Liver (tissue), 9 donors: ENCODE data around the gene KRTAP5-1. TPM values are rescaled to one million over a fixed set of nuclear protein-coding genes. Genes with fewer than 3 reads are reported as not detected.
"Not testable (repeated sequence)": the region's sequence is repeated elsewhere in the genome, so short reads cannot be mapped to it uniquely, and the experiment has no call there.

Source experiments
- DNase-seq: peaks from one replicate; pipeline ENCODE4 v3.0.0-alpha.2; 2017; ENCODE audit warnings: low spot score
- H3K27ac ChIP-seq, 2 donors: one replicate each; pipeline ENCODE4 v1.7.0; 2013; ENCODE audit warnings: inconsistent platforms in 2 of 2, low read length in 2 of 2, control low read depth in 1 of 2, low read depth in 1 of 2, mild to moderate bottlenecking in 1 of 2
- H3K27me3 ChIP-seq, 4 donors: one replicate each; pipeline versions ENCODE4 v1.6.1 to v1.7.0; 2013; ENCODE audit warnings: low read length in 3 of 4, inconsistent platforms in 1 of 4, mild to moderate bottlenecking in 1 of 4, moderate library complexity in 1 of 4; ENCODE audit not compliant: control insufficient read depth in 4 of 4, insufficient read depth in 4 of 4
- H3K36me3 ChIP-seq, 4 donors: one replicate each; pipeline versions ENCODE4 v1.6.1 to v1.7.0; 2013; ENCODE audit warnings: low read length in 3 of 4, mild to moderate bottlenecking in 3 of 4, low read depth in 1 of 4, moderate library complexity in 1 of 4; ENCODE audit not compliant: control insufficient read depth in 4 of 4, insufficient read depth in 3 of 4
- H3K4me1 ChIP-seq, 4 donors: one replicate each; pipeline versions ENCODE4 v1.6.1 to v1.7.0; 2013; ENCODE audit warnings: low read length in 3 of 4, mild to moderate bottlenecking in 3 of 4, moderate library complexity in 1 of 4; ENCODE audit not compliant: control insufficient read depth in 4 of 4, insufficient read depth in 4 of 4
- H3K4me3 ChIP-seq, 3 donors: one replicate each; pipeline versions ENCODE4 v1.6.1 to v1.7.0; 2013; ENCODE audit warnings: low read length in 3 of 3, control low read depth in 1 of 3, low read depth in 1 of 3, mild to moderate bottlenecking in 1 of 3
- H3K9ac ChIP-seq, 2 donors: one replicate each; pipeline ENCODE4 v1.7.0; 2013; ENCODE audit warnings: low read length in 2 of 2, mild to moderate bottlenecking in 2 of 2, moderate library complexity in 2 of 2, control low read depth in 1 of 2, low read depth in 1 of 2
- H3K9me3 ChIP-seq, 4 donors: one replicate each; pipeline versions ENCODE4 v1.6.1 to v1.7.0; 2013; ENCODE audit warnings: low read length in 3 of 4; ENCODE audit not compliant: control insufficient read depth in 4 of 4
- FOXA1 ChIP-seq: IDR thresholded peaks from 2 replicates; pipeline ENCODE4 v1.6.1; 2016; ENCODE audit warnings: antibody characterized with exemption
- NR2F2 ChIP-seq: IDR thresholded peaks from 2 replicates; pipeline ENCODE4 v1.6.1; 2016; ENCODE audit warnings: antibody characterized with exemption
- SP1 ChIP-seq: IDR thresholded peaks from 2 replicates; pipeline ENCODE4 v1.6.1; 2018; ENCODE audit warnings: antibody characterized with exemption, mild to moderate bottlenecking
- YY1 ChIP-seq: IDR thresholded peaks from 2 replicates; pipeline ENCODE4 v1.6.1; 2016; ENCODE audit warnings: antibody characterized with exemption, mild to moderate bottlenecking
- WGBS: extraction: QIAGEN DNeasy Blood & Tissue Kit; methylation state at CpG from one replicate; pipeline ENCODE4 v1.1.7; 2013; 5-methylcytosine and 5-hydroxymethylcytosine counted together
- polyA plus RNA-seq, 2 donors: library from polyadenylated mRNA; stranded (reverse) in 1 of 2; unstranded in 1 of 2; fragments of 200-250 nt in 1 of 2; fragments of >200 nt in 1 of 2; fragmentation: Nextera tagmentation in 1 of 2; extraction: Ambion mirVana in 1 of 2; gene quantifications; one replicate each; pipeline versions ENCODE4 v1.2.1 to v1.2.3, GENCODE V29; 2013 to 2015
- total RNA-seq, 2 donors: library from RNA; depleted of rRNA; stranded (reverse); fragments of >200 nt; gene quantifications; one replicate each; pipeline ENCODE4 v1.2.3, GENCODE V29; 2014
- TF ChIP-seq, protein P1 (sequence below): IDR thresholded peaks from 2 replicates; pipeline ENCODE4 v1.6.1; 2016; ENCODE audit warnings: antibody characterized with exemption
- TF ChIP-seq, protein P2 (sequence below): IDR thresholded peaks from 2 replicates; pipeline ENCODE4 v1.6.1; 2016; ENCODE audit warnings: antibody characterized with exemption, mild to moderate bottlenecking
- TF ChIP-seq, protein P3 (sequence below): IDR thresholded peaks from 2 replicates; pipeline ENCODE4 v1.6.1; 2016; ENCODE audit warnings: antibody characterized with exemption
- donor health status: healthy.
- donor health status: healthy.
- donor health status: healthy.
- donor health status: healthy.
- donor health status: healthy.

Gene KRTAP5-1
- total and polyA plus RNA-seq, 4 donors: not detected

DNA sequence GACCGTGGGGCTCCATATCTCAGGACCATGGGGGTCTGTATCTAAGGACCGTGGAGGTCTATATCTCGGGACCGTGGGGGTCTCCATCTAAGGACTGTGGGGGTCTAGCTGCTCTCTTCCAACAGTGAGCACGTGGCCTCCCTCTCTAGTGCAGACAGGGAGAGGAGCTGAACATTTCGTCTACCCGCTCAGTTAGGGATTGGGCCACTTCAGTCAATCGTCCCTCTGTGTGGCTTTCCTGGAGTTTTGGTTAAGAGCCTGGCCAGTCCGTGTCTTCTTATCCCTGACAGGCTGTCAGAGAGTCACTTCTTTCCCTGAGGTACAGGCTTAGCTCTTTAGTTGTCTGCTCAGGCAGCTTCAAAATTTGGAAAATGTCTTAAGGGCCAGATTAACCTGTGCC, 3.1 kb downstream of the KRTAP5-1 start:
- H3K36me3 ChIP-seq: no peaks in the 10 kb centered on the region
- no peaks in the 10 kb centered on the region for H3K27me3 ChIP-seq
- TF ChIP-seq NR2F2 (no peak), FOXA1 (no peak)
- TF ChIP-seq, protein P1, sequence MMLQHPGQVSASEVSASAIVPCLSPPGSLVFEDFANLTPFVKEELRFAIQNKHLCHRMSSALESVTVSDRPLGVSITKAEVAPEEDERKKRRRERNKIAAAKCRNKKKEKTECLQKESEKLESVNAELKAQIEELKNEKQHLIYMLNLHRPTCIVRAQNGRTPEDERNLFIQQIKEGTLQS: no peak
- TF ChIP-seq, protein P2, sequence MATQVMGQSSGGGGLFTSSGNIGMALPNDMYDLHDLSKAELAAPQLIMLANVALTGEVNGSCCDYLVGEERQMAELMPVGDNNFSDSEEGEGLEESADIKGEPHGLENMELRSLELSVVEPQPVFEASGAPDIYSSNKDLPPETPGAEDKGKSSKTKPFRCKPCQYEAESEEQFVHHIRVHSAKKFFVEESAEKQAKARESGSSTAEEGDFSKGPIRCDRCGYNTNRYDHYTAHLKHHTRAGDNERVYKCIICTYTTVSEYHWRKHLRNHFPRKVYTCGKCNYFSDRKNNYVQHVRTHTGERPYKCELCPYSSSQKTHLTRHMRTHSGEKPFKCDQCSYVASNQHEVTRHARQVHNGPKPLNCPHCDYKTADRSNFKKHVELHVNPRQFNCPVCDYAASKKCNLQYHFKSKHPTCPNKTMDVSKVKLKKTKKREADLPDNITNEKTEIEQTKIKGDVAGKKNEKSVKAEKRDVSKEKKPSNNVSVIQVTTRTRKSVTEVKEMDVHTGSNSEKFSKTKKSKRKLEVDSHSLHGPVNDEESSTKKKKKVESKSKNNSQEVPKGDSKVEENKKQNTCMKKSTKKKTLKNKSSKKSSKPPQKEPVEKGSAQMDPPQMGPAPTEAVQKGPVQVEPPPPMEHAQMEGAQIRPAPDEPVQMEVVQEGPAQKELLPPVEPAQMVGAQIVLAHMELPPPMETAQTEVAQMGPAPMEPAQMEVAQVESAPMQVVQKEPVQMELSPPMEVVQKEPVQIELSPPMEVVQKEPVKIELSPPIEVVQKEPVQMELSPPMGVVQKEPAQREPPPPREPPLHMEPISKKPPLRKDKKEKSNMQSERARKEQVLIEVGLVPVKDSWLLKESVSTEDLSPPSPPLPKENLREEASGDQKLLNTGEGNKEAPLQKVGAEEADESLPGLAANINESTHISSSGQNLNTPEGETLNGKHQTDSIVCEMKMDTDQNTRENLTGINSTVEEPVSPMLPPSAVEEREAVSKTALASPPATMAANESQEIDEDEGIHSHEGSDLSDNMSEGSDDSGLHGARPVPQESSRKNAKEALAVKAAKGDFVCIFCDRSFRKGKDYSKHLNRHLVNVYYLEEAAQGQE: no peak
- TF ChIP-seq, protein P3, sequence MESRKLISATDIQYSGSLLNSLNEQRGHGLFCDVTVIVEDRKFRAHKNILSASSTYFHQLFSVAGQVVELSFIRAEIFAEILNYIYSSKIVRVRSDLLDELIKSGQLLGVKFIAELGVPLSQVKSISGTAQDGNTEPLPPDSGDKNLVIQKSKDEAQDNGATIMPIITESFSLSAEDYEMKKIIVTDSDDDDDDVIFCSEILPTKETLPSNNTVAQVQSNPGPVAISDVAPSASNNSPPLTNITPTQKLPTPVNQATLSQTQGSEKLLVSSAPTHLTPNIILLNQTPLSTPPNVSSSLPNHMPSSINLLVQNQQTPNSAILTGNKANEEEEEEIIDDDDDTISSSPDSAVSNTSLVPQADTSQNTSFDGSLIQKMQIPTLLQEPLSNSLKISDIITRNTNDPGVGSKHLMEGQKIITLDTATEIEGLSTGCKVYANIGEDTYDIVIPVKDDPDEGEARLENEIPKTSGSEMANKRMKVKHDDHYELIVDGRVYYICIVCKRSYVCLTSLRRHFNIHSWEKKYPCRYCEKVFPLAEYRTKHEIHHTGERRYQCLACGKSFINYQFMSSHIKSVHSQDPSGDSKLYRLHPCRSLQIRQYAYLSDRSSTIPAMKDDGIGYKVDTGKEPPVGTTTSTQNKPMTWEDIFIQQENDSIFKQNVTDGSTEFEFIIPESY: no peak
- H3K4me1 ChIP-seq: no peaks in the 10 kb centered on the region
- H3K9me3 ChIP-seq: peaks cover 0 to 7% (median 3%) of the 10 kb centered on the region in 4 donors
- H3K9ac ChIP-seq: no peak overlapping the region
- DNase-seq: no peak
- no peak overlapping the region for H3K4me3 ChIP-seq
- no peak overlapping the region for H3K27ac ChIP-seq
- 83% methylated on average over 9 of the region's 9 CpGs for WGBS

DNA sequence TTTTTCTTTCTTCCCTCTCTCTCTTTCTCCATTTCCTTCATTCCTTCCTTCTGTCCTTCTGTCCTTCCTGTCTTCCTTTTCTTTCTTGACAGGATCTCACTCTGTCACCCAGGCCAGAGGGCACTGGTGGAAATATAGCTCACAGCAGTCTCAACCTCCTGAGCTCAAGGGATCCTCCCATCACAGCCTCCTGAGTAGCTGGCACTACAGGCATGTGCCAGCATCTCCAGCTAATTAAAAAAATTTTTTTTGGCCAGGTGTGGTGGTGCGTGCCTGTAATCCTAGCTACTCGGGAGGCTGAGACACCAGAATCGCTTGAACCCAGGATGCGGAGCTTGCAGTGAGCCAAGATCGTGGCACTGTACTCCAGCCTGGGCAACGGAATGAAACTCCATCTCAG, 8.3 kb downstream of the KRTAP5-1 start:
- Histone ChIP-seq H3K4me1 (peaks cover 6 to 13% (median 10%) of the 10 kb centered on the region in 4 donors), H3K27me3 (peaks cover 0 to 2% (median 0%) of the 10 kb centered on the region in 4 donors), H3K9ac (no peak overlapping the region), H3K27ac (no peak overlapping the region), H3K9me3 (peaks cover 0 to 7% (median 3%) of the 10 kb centered on the region in 4 donors), H3K4me3 (no peak overlapping the region), H3K36me3 (no peaks in the 10 kb centered on the region)
- WGBS: 82% methylated on average over 6 of the region's 6 CpGs
- TF ChIP-seq YY1 (no peak), SP1 (no peak)
- TF ChIP-seq, protein P1: no peak
- DNase-seq: no peak

DNA sequence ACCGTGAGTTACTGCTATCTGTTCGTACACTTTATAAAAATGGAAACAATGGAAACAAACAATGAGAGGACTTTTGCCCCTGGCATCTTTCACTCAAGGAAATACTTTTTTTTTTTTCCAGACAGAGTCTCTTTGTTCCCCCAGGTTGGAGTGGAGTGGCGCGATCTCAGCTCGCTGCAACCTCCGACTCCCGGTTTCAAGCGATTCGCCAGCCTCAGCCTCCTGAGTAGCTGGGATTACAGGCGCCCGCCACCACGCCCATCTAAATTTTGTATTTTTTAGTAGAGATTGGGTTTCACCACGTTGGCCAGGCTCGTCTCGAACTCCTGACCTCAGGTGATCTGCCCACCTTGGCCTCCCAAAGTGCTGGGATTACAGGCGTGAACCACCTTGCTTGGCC, 9.3 kb downstream of the KRTAP5-1 start:
- H3K4me1 ChIP-seq: peaks cover 6 to 16% (median 12%) of the 10 kb centered on the region in 4 donors
- H3K27me3 ChIP-seq, H3K27ac ChIP-seq, H3K36me3 ChIP-seq, H3K9me3 ChIP-seq, H3K4me3 ChIP-seq, H3K9ac ChIP-seq, DNase-seq: not testable (repeated sequence)
- WGBS: 71% methylated on average over 16 of the region's 16 CpGs
